HG03565 (cell line): ENCODE data around the gene C1QTNF1.

ENCODE experiments used
- ATAC-seq: cut with Tn5 transposase; IDR thresholded peaks from one replicate; pipeline ENCODE4 v1.9.1; 2021; ENCODE audit warnings: mild to moderate bottlenecking, moderate library complexity; ENCODE audit not compliant: unreplicated experiment

Gene C1QTNF1

GRCh38 chr17:79038545-79039135 is 14.7 kb downstream of the C1QTNF1 start:
- no peak for ATAC-seq

GRCh38 chr17:79039171-79039570 is 15.2 kb downstream of the C1QTNF1 start:
- ATAC-seq: no peak

GRCh38 chr17:79039886-79040285 is 15.9 kb downstream of the C1QTNF1 start:
- ATAC-seq: no peak

GRCh38 chr17:79041041-79041570 is 17.1 kb downstream of the C1QTNF1 start:
- ATAC-seq: no peak

GRCh38 chr17:79041723-79042420 is 17.9 kb downstream of the C1QTNF1 start:
- no peak for ATAC-seq

- ATAC-seq: no peak
These were observed 18.6 kb downstream of the C1QTNF1 start for GRCh38 chr17:79042421-79043190.

GRCh38 chr17:79043191-79043930 is 19.4 kb downstream of the C1QTNF1 start:
- no peak for ATAC-seq

- no peak for ATAC-seq
These were observed 20.0 kb downstream of the C1QTNF1 start for GRCh38 chr17:79043931-79044320.

- no peak for ATAC-seq
These were observed 20.5 kb downstream of the C1QTNF1 start for GRCh38 chr17:79044462-79044861.

GRCh38 chr17:79045001-79045729 is 21.2 kb downstream of the C1QTNF1 start:
- no peak for ATAC-seq

- no peak for ATAC-seq
These were observed 21.9 kb downstream of the C1QTNF1 start for GRCh38 chr17:79045842-79046196.

GRCh38 chr17:79046197-79046915 is 22.4 kb downstream of the C1QTNF1 start:
- ATAC-seq: no peak

GRCh38 chr17:79046916-79047280 is 22.9 kb downstream of the C1QTNF1 start:
- no peak for ATAC-seq

GRCh38 chr17:79047291-79047920 is 23.4 kb downstream of the C1QTNF1 start:
- ATAC-seq: no peak

- no peak for ATAC-seq
These were observed 24.2 kb downstream of the C1QTNF1 start for GRCh38 chr17:79047923-79048825.

GRCh38 chr17:79048826-79049755 is 25.1 kb downstream of the C1QTNF1 start:
- no peak for ATAC-seq

GRCh38 chr17:79049821-79050220 is 25.9 kb downstream of the C1QTNF1 start:
- no peak for ATAC-seq
